ENCODE results near the gene FAM13A.
"Not testable (repeated sequence)": the region's sequence is repeated elsewhere in the genome, so short reads cannot be mapped to it uniquely, and the experiment has no call there.

Gene FAM13A

DNA sequence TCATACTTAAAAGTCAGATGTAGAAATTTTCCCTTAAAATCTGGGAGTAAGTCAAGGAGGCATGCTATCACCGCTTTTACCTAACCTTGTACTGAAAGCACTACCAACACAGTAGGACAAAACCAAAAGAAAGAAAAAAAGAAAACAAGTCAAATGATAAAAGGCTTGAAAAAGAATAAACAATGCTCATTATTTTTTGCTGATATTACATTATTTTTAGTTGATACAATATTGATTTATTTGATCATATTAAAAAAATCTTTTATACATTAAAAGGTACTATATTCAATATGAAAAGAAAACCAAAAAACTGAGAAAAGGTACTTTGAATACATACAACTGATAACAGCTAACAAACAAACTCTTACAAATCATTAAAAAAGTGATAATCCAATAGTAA lies 164.3 kb downstream of the FAM13A start:
- TF ChIP-seq, protein P1, sequence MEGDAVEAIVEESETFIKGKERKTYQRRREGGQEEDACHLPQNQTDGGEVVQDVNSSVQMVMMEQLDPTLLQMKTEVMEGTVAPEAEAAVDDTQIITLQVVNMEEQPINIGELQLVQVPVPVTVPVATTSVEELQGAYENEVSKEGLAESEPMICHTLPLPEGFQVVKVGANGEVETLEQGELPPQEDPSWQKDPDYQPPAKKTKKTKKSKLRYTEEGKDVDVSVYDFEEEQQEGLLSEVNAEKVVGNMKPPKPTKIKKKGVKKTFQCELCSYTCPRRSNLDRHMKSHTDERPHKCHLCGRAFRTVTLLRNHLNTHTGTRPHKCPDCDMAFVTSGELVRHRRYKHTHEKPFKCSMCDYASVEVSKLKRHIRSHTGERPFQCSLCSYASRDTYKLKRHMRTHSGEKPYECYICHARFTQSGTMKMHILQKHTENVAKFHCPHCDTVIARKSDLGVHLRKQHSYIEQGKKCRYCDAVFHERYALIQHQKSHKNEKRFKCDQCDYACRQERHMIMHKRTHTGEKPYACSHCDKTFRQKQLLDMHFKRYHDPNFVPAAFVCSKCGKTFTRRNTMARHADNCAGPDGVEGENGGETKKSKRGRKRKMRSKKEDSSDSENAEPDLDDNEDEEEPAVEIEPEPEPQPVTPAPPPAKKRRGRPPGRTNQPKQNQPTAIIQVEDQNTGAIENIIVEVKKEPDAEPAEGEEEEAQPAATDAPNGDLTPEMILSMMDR (IDR thresholded peaks at IDR 0.05; ENCODE audit: low read depth, low read length, poor library complexity, severe bottlenecking) = no peak
- TF ChIP-seq EZH2phosphoT487 (IDR thresholded peaks at IDR 0.05; ENCODE audit: borderline replicate concordance, low read length) = no peak
- H3K4me1 ChIP-seq (ENCODE audit: control insufficient read depth, low read length) = no peaks in the 10 kb centered on the region
- no peaks in the 10 kb centered on the region for H3F3A ChIP-seq (ENCODE audit: control insufficient read depth, insufficient read depth)
- H3K4me2 ChIP-seq (ENCODE audit: low read length) = no peak overlapping the region
- no peaks in the 10 kb centered on the region for H3K79me2 ChIP-seq (ENCODE audit: control insufficient read depth, low read length)
- H3K9me3 ChIP-seq (ENCODE audit: control insufficient read depth, insufficient read depth, low read length) = no peaks in the 10 kb centered on the region
- H3K36me3 ChIP-seq (ENCODE audit: control insufficient read depth, low read length) = no peaks in the 10 kb centered on the region
- no peaks in the 10 kb centered on the region for H3K9me2 ChIP-seq (replicated peaks; ENCODE audit: control insufficient read depth, low read length)
- no peaks in the 10 kb centered on the region for H4K20me1 ChIP-seq (ENCODE audit: control insufficient read depth, insufficient read depth, low read depth, low read length)
- H3K27ac ChIP-seq (ENCODE audit: low read depth, low read length) = no peak overlapping the region
- no peak overlapping the region for H3K4me3 ChIP-seq (ENCODE audit: low read length)
- no peaks in the 10 kb centered on the region for H3K27me3 ChIP-seq (ENCODE audit: control insufficient read depth, low read length)

GRCh38 chr4:88891636-88892035 lies 165.3 kb downstream of the FAM13A start:
- TF ChIP-seq, protein P1 (IDR thresholded peaks at IDR 0.05; ENCODE audit: low read depth, low read length, poor library complexity, severe bottlenecking) = no peak
- TF ChIP-seq EZH2phosphoT487 (IDR thresholded peaks at IDR 0.05; ENCODE audit: borderline replicate concordance, low read length) = no peak
- Histone ChIP-seq H3K4me1 (ENCODE audit: control insufficient read depth, low read length) (no peaks in the 10 kb centered on the region), H3K4me2 (ENCODE audit: low read length) (no peak overlapping the region), H3K9me3 (ENCODE audit: control insufficient read depth, insufficient read depth, low read length) (no peaks in the 10 kb centered on the region), H3F3A (ENCODE audit: control insufficient read depth, insufficient read depth) (no peaks in the 10 kb centered on the region), H4K20me1 (ENCODE audit: control insufficient read depth, insufficient read depth, low read depth, low read length) (no peaks in the 10 kb centered on the region), H3K27ac (ENCODE audit: low read depth, low read length) (no peak overlapping the region), H3K4me3 (ENCODE audit: low read length) (no peak overlapping the region), H3K27me3 (ENCODE audit: control insufficient read depth, low read length) (no peaks in the 10 kb centered on the region), H3K36me3 (ENCODE audit: control insufficient read depth, low read length) (no peaks in the 10 kb centered on the region), H3K79me2 (ENCODE audit: control insufficient read depth, low read length) (no peaks in the 10 kb centered on the region), H3K9me2 (replicated peaks; ENCODE audit: control insufficient read depth, low read length) (no peaks in the 10 kb centered on the region)

DNA sequence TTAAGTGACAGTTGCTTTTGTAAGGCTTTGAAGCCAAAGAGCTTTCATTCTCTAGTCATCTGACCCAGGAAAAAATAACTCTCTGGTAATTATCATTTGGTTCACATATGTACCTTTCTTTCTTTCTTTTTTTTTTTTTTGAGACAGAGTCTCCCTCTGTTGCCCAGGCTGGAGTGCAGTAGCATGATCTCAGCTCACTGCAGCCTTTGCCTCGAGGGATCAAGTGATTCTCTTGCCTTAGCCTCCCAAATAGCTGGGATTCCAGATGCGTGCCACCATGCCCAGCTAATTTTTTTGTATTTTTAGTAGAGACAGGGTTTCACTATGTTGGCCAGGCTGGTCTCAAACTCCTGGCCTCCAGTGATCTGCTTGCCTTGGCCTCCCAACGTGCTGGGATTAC lies 169.6 kb downstream of the FAM13A start:
- H4K20me1 ChIP-seq (ENCODE audit: control insufficient read depth, insufficient read depth, low read depth, low read length); H3K4me3 ChIP-seq (ENCODE audit: low read length); H3K36me3 ChIP-seq (ENCODE audit: control insufficient read depth, low read length); H3K4me2 ChIP-seq (ENCODE audit: low read length); H3K79me2 ChIP-seq (ENCODE audit: control insufficient read depth, low read length); H3K27me3 ChIP-seq (ENCODE audit: control insufficient read depth, low read length); H3K9me2 ChIP-seq (replicated peaks; ENCODE audit: control insufficient read depth, low read length); H3F3A ChIP-seq (ENCODE audit: control insufficient read depth, insufficient read depth); H3K27ac ChIP-seq (ENCODE audit: low read depth, low read length); H3K9me3 ChIP-seq (ENCODE audit: control insufficient read depth, insufficient read depth, low read length); H3K4me1 ChIP-seq (ENCODE audit: control insufficient read depth, low read length): not testable (repeated sequence)

- Histone ChIP-seq H3K4me2 (ENCODE audit: low read length) (no peak overlapping the region), H3K9me3 (ENCODE audit: control insufficient read depth, insufficient read depth, low read length) (no peaks in the 10 kb centered on the region), H3K4me1 (ENCODE audit: control insufficient read depth, low read length) (no peaks in the 10 kb centered on the region), H4K20me1 (ENCODE audit: control insufficient read depth, insufficient read depth, low read depth, low read length) (no peaks in the 10 kb centered on the region), H3K27me3 (ENCODE audit: control insufficient read depth, low read length) (no peaks in the 10 kb centered on the region), H3K9me2 (replicated peaks; ENCODE audit: control insufficient read depth, low read length) (no peaks in the 10 kb centered on the region), H3K27ac (ENCODE audit: low read depth, low read length) (no peak overlapping the region), H3K4me3 (ENCODE audit: low read length) (no peak overlapping the region), H3F3A (ENCODE audit: control insufficient read depth, insufficient read depth) (no peaks in the 10 kb centered on the region), H3K79me2 (ENCODE audit: control insufficient read depth, low read length) (no peaks in the 10 kb centered on the region), H3K36me3 (ENCODE audit: control insufficient read depth, low read length) (no peaks in the 10 kb centered on the region)
- TF ChIP-seq EZH2phosphoT487 (IDR thresholded peaks at IDR 0.05; ENCODE audit: borderline replicate concordance, low read length) = no peak
- TF ChIP-seq, protein P1 (IDR thresholded peaks at IDR 0.05; ENCODE audit: low read depth, low read length, poor library complexity, severe bottlenecking) = no peak
These were observed 175.8 kb downstream of the FAM13A start for GRCh38 chr4:88881227-88881569.

Measured in DOHH2 (cell line).